CD4-positive, CD25-positive, alpha-beta regulatory T cell (primary cell): ENCODE data around the gene LPAR2. TPM values are rescaled to one million over a fixed set of nuclear protein-coding genes. Genes with fewer than 3 reads are reported as not detected.
"Not testable (repeated sequence)": the region's sequence is repeated elsewhere in the genome, so short reads cannot be mapped to it uniquely, and the experiment has no call there.

Experiments used
- ATAC-seq, 2 donors: fragments of 150-1000 bp; cut with Tn5 transposase; one replicate each; pipeline ENCODE4 v1.10.0; 2021; ENCODE audit warnings: low read depth in 2 of 2, moderate number of reproducible peaks in 2 of 2, moderate library complexity in 1 of 2
- DNase-seq, 3 donors: peaks; one replicate each; pipeline versions ENCODE4 v3.0.0 to v3.0.0-alpha.2; 2012 to 2022; ENCODE audit warnings: mixed read lengths in 1 of 3
- H3K27ac ChIP-seq: one replicate; pipeline ENCODE4 v1.7.0; 2013; ENCODE audit warnings: mild to moderate bottlenecking, low read length; ENCODE audit not compliant: insufficient read depth, poor library complexity, severe bottlenecking
- H3K27me3 ChIP-seq: one replicate; pipeline ENCODE4 v1.7.0; 2013; ENCODE audit warnings: low read length; ENCODE audit not compliant: control insufficient read depth, insufficient read depth
- H3K36me3 ChIP-seq: one replicate; pipeline ENCODE4 v1.7.0; 2013; ENCODE audit warnings: mild to moderate bottlenecking, low read length, moderate library complexity; ENCODE audit not compliant: control insufficient read depth, insufficient read depth
- H3K4me1 ChIP-seq: 2 replicates; pipeline ENCODE4 v1.7.0; 2013; ENCODE audit warnings: mild to moderate bottlenecking, low read length; ENCODE audit not compliant: insufficient read depth, control insufficient read depth, poor library complexity, severe bottlenecking
- H3K4me3 ChIP-seq: one replicate; pipeline ENCODE4 v1.7.0; 2013; ENCODE audit warnings: low read depth, mild to moderate bottlenecking, low read length, moderate library complexity
- H3K9me3 ChIP-seq, 2 experiments: 1 replicate in 1 of 2; 2 replicates in 1 of 2; pipeline ENCODE4 v1.7.0; 2013; ENCODE audit warnings: low read length in 2 of 2, mild to moderate bottlenecking in 1 of 2, moderate library complexity in 1 of 2; ENCODE audit not compliant: control insufficient read depth in 2 of 2
- H3K27ac Mint-ChIP-seq, 3 donors: one replicate each; pipeline ENCODE4 v1.8.0; 2020 to 2022; ENCODE audit warnings: mild to moderate bottlenecking in 3 of 3, mixed read lengths in 3 of 3, moderate library complexity in 2 of 3
- H3K27me3 Mint-ChIP-seq: one replicate; pipeline ENCODE4 v1.8.0; 2022; ENCODE audit warnings: mild to moderate bottlenecking, mixed read lengths
- H3K36me3 Mint-ChIP-seq: one replicate; pipeline ENCODE4 v1.8.0; 2020; ENCODE audit warnings: mixed read lengths
- H3K4me1 Mint-ChIP-seq, 4 donors: one replicate each; pipeline ENCODE4 v1.8.0; 2020 to 2022; ENCODE audit warnings: mixed read lengths in 4 of 4, mild to moderate bottlenecking in 1 of 4
- H3K4me3 Mint-ChIP-seq, 4 donors: one replicate each; pipeline ENCODE4 v1.8.0; 2020 to 2022; ENCODE audit warnings: mild to moderate bottlenecking in 4 of 4, mixed read lengths in 4 of 4, moderate library complexity in 3 of 4
- H3K9me3 Mint-ChIP-seq, 7 donors: one replicate each; pipeline ENCODE4 v1.8.0; 2020 to 2022; ENCODE audit warnings: mixed read lengths in 7 of 7, mild to moderate bottlenecking in 3 of 7, moderate library complexity in 2 of 7
- polyA plus RNA-seq, 4 donors: library from polyadenylated mRNA; unstranded; fragments of 300-500 nt; fragmentation: Illumina TruSeq; gene quantifications; one replicate each; pipeline ENCODE4 v1.2.3, GENCODE V29; 2021
- total RNA-seq: library from RNA; stranded (reverse); gene quantifications from one replicate; pipeline ENCODE4 v1.2.3, GENCODE V29; 2022

LPAR2 gene
- total RNA-seq (120 TPM), polyA plus RNA-seq (10 to 100 TPM; 29.9 to 48.5 (median 40.4) TPM)

- H3K4me3 ChIP-seq = peak within 1 kb of the TSS; percentile 84
- peaks cover 29% of the 10 kb centered on the region for H3K4me1 ChIP-seq
- H3K36me3 Mint-ChIP-seq = peaks cover 16% of the 10 kb centered on the region
- H3K27ac Mint-ChIP-seq = peak within 1 kb of the TSS; percentile 95 to 99 (median 96)
- no peaks in the 10 kb centered on the region for H3K9me3 ChIP-seq
- peak within 1 kb of the TSS; percentile 89 to 99 (median 98) for H3K4me3 Mint-ChIP-seq
- no peaks in the 10 kb centered on the region for H3K27me3 Mint-ChIP-seq
- H3K27me3 ChIP-seq = no peaks in the 10 kb centered on the region
- H3K36me3 ChIP-seq = peaks cover 30% of the 10 kb centered on the region
- H3K4me1 Mint-ChIP-seq = peaks cover 5 to 50% (median 17%) of the 10 kb centered on the region in 4 donors
- DNase-seq (peak; percentile 81 to 84 (median 83)), ATAC-seq (peak; percentile 83 to 85)
- H3K9me3 Mint-ChIP-seq = peaks cover 0 to 2% (median 0%) of the 10 kb centered on the region in 7 donors
- peak within 1 kb of the TSS; percentile 88 for H3K27ac ChIP-seq
These were observed at the start of gene LPAR2 for GRCh38 chr19:19627621-19628500. LPAR2 (minus strand) TSS chr19:19628220; CDS start chr19:19627275, 945 bp downstream.

GRCh38 chr19:19677579-19677978, 49.6 kb upstream of the LPAR2 start:
- H3K27me3 ChIP-seq = no peaks in the 10 kb centered on the region
- H3K4me3 ChIP-seq = peak overlapping the region; percentile 32
- Mint-ChIP-seq H3K36me3 (peaks cover 74% of the 10 kb centered on the region), H3K27ac (peak overlapping the region in 1 of 3 donors; percentile 82), H3K27me3 (no peaks in the 10 kb centered on the region), H3K4me3 (peak overlapping the region in 2 of 4 donors; percentile 24 to 52), H3K9me3 (peaks cover 0 to 77% (median 37%) of the 10 kb centered on the region in 7 donors), H3K4me1 (peaks cover 0 to 37% (median 4%) of the 10 kb centered on the region in 4 donors)
- DNase-seq (no peak), ATAC-seq (no peak)
- peaks cover 78 to 97% of the 10 kb centered on the region in 2 experiments for H3K9me3 ChIP-seq
- no peaks in the 10 kb centered on the region for H3K4me1 ChIP-seq
- no peak overlapping the region for H3K27ac ChIP-seq
- H3K36me3 ChIP-seq = peaks cover 85% of the 10 kb centered on the region

GRCh38 chr19:19674315-19674714, 46.3 kb upstream of the LPAR2 start:
- DNase-seq = no peak
- H3K27ac ChIP-seq = no peak overlapping the region
- H3K27me3 ChIP-seq = no peaks in the 10 kb centered on the region
- no peak for ATAC-seq
- Mint-ChIP-seq H3K27me3 (no peaks in the 10 kb centered on the region), H3K4me1 (peaks cover 0 to 57% (median 15%) of the 10 kb centered on the region in 4 donors), H3K9me3 (peaks cover 0 to 76% (median 26%) of the 10 kb centered on the region in 7 donors), H3K4me3 (peak overlapping the region; percentile 54 to 86 (median 71)), H3K27ac (peak overlapping the region in 2 of 3 donors; percentile 29 to 84), H3K36me3 (peaks cover 74% of the 10 kb centered on the region)
- H3K9me3 ChIP-seq = peaks cover 67 to 86% of the 10 kb centered on the region in 2 experiments
- H3K4me3 ChIP-seq = peak overlapping the region; percentile 24
- H3K36me3 ChIP-seq = peaks cover 86% of the 10 kb centered on the region
- peaks cover 3% of the 10 kb centered on the region for H3K4me1 ChIP-seq

- Mint-ChIP-seq H3K27me3 (peaks cover 7% of the 10 kb centered on the region), H3K4me3 (peak overlapping the region; percentile 59 to 87 (median 74)), H3K4me1 (peaks cover 0 to 60% (median 19%) of the 10 kb centered on the region in 4 donors), H3K9me3 (peaks cover 0 to 69% (median 16%) of the 10 kb centered on the region in 7 donors), H3K27ac (peak overlapping the region in 2 of 3 donors; percentile 20 to 43), H3K36me3 (peaks cover 60% of the 10 kb centered on the region)
- Histone ChIP-seq H3K9me3 (peaks cover 53 to 71% of the 10 kb centered on the region in 2 experiments), H3K4me3 (no peak overlapping the region), H3K27me3 (no peaks in the 10 kb centered on the region), H3K27ac (no peak overlapping the region), H3K36me3 (peaks cover 71% of the 10 kb centered on the region), H3K4me1 (peaks cover 9% of the 10 kb centered on the region)
- ATAC-seq (no peak), DNase-seq (no peak)
These were observed 44.8 kb upstream of the LPAR2 start for GRCh38 chr19:19672816-19673215.

GRCh38 chr19:19670070-19670551, 42.1 kb upstream of the LPAR2 start:
- Mint-ChIP-seq H3K9me3 (peaks cover 0 to 44% (median 5%) of the 10 kb centered on the region in 7 donors), H3K27ac (peak overlapping the region; percentile 93 to 99 (median 97)), H3K36me3 (peaks cover 34% of the 10 kb centered on the region), H3K27me3 (peaks cover 7% of the 10 kb centered on the region), H3K4me1 (peaks cover 0 to 58% (median 19%) of the 10 kb centered on the region in 4 donors), H3K4me3 (peak overlapping the region; percentile 87 to 97 (median 92))
- Histone ChIP-seq H3K27ac (peak overlapping the region; percentile 96), H3K9me3 (peaks cover 32 to 61% of the 10 kb centered on the region in 2 experiments), H3K27me3 (no peaks in the 10 kb centered on the region), H3K36me3 (peaks cover 45% of the 10 kb centered on the region), H3K4me3 (peak overlapping the region; percentile 94), H3K4me1 (peaks cover 13% of the 10 kb centered on the region)
- no peak for DNase-seq
- no peak for ATAC-seq

GRCh38 chr19:19668230-19669012, 40.4 kb upstream of the LPAR2 start, which contains the start of gene ZNF101:
ZNF101 (plus strand) TSS chr19:19668839; CDS start chr19:19668964, 125 bp downstream.
- Histone ChIP-seq H3K9me3 (peaks cover 19 to 47% of the 10 kb centered on the region in 2 experiments), H3K27me3 (no peaks in the 10 kb centered on the region), H3K27ac (peak within 1 kb of the TSS; percentile 96), H3K4me3 (peak within 1 kb of the TSS; percentile 94), H3K36me3 (peaks cover 29% of the 10 kb centered on the region), H3K4me1 (peaks cover 13% of the 10 kb centered on the region)
- Mint-ChIP-seq H3K4me3 (peak within 1 kb of the TSS; percentile 87 to 97 (median 92)), H3K27me3 (peaks cover 7% of the 10 kb centered on the region), H3K36me3 (peaks cover 23% of the 10 kb centered on the region), H3K27ac (peak within 1 kb of the TSS; percentile 97 to 99 (median 99)), H3K9me3 (peaks cover 0 to 35% (median 5%) of the 10 kb centered on the region in 7 donors), H3K4me1 (peaks cover 5 to 57% (median 17%) of the 10 kb centered on the region in 4 donors)
- DNase-seq (peak; percentile 86 to 98 (median 97)), ATAC-seq (peak; percentile 67 to 69)

- H3K27ac Mint-ChIP-seq = peak overlapping the region in 2 of 3 donors; percentile 31 to 32
- not testable (repeated sequence) for H3K4me3 ChIP-seq, H3K27me3 Mint-ChIP-seq, H3K27me3 ChIP-seq, H3K36me3 Mint-ChIP-seq, H3K36me3 ChIP-seq, ATAC-seq, H3K27ac ChIP-seq, DNase-seq
- Histone ChIP-seq H3K9me3 (peaks cover 3 to 19% of the 10 kb centered on the region in 2 experiments), H3K4me1 (peaks cover 35% of the 10 kb centered on the region)
- peaks cover 9 to 59% (median 29%) of the 10 kb centered on the region in 4 donors for H3K4me1 Mint-ChIP-seq
- peaks cover 0 to 12% (median under 1%) of the 10 kb centered on the region in 7 donors for H3K9me3 Mint-ChIP-seq
- peak overlapping the region in 2 of 4 donors; percentile 14 to 59 for H3K4me3 Mint-ChIP-seq
These were observed 37.5 kb upstream of the LPAR2 start for GRCh38 chr19:19665420-19665948.
